Esophagus squamous epithelium (tissue), 5 donors: Measurements from ENCODE around the gene SLC44A1. TPM values are rescaled to one million over a fixed set of nuclear protein-coding genes. Genes with fewer than 3 reads are reported as not detected.

ENCODE experiments used
- DNase-seq: peaks from one replicate; lab custom pipeline; 2025; lab: John Stamatoyannopoulos, UW
- H3K27ac ChIP-seq, 4 donors: fragments of 200-600 bp; sonication (generic); one replicate each; pipeline ENCODE4 v1.5.1; 2016 to 2019; ENCODE audit warnings: mild to moderate bottlenecking in 1 of 4
- H3K27me3 ChIP-seq, 4 donors: fragments of 200-600 bp; sonication (generic); 1 replicate in 3 of 4; 2 replicates in 1 of 4; pipeline versions ENCODE4 v1.5.1 to v1.6.0; 2017 to 2021; ENCODE audit warnings: antibody characterized with exemption in 1 of 4
- H3K36me3 ChIP-seq, 3 donors: fragments of 200-600 bp; sonication (generic); one replicate each; pipeline ENCODE4 v1.5.1; 2016 to 2019
- H3K4me1 ChIP-seq, 3 donors: fragments of 200-600 bp; sonication (generic); one replicate each; pipeline ENCODE4 v1.5.1; 2017 to 2019
- H3K4me3 ChIP-seq, 4 donors: fragments of 200-600 bp; sonication (generic); 1 replicate in 3 of 4; 2 replicates in 1 of 4; pipeline ENCODE4 v1.5.1; 2016 to 2019; ENCODE audit warnings: mild to moderate bottlenecking in 2 of 4, moderate library complexity in 1 of 4
- H3K9me3 ChIP-seq, 3 donors: fragments of 200-600 bp; sonication (generic); one replicate each; pipeline ENCODE4 v1.5.1; 2016 to 2019
- CTCF ChIP-seq, 6 experiments: fragments of 450-650 bp in 4 of 6; fragments of 200-600 bp in 2 of 6; sonication (generic) in 2 of 6; IDR thresholded peaks; one replicate each; pipeline ENCODE4 v1.5.1; 2016 to 2019; ENCODE audit warnings: antibody characterized with exemption in 6 of 6, mild to moderate bottlenecking in 4 of 6, moderate library complexity in 4 of 6
- POLR2A ChIP-seq, 4 donors: fragments of 450-650 bp; IDR thresholded peaks; one replicate each; pipeline ENCODE4 v1.6.1; 2017; ENCODE audit warnings: antibody characterized with exemption in 4 of 4, mild to moderate bottlenecking in 4 of 4, moderate library complexity in 3 of 4
- WGBS, 2 donors: methylation state at CpG; one replicate each; pipeline ENCODE4 v1.1.5; 2018; 5-methylcytosine and 5-hydroxymethylcytosine counted together
- intact Hi-C: fragments of 100-400 bp; cut with DNase I; formaldehyde crosslinking; loops from one replicate; pipeline ENCODE4 v1.15.0; 2022
- total RNA-seq, 4 donors: library from RNA; depleted of rRNA; stranded (reverse); fragments of >200 nt; gene quantifications; one replicate each; pipeline ENCODE4 v1.1.0, GENCODE V29; 2016
- donor health status: DM: yes; HTN: yes; CAD: no.

SLC44A1 gene
- total RNA-seq, 4 donors from 2014 or later: 19.9 to 52.9 (median 37.8) TPM

GRCh38 chr9:105329719-105330062, 85.2 kb downstream of the SLC44A1 start:
- intact Hi-C loops: no loop called here
- H3K27me3 ChIP-seq: no peaks in the 10 kb centered on the region
- no peaks in the 10 kb centered on the region for H3K9me3 ChIP-seq
- peaks cover 0 to 13% (median 5%) of the 10 kb centered on the region in 3 donors for H3K4me1 ChIP-seq
- H3K27ac ChIP-seq: no peak overlapping the region
- no peak for DNase-seq
- TF ChIP-seq POLR2A (IDR thresholded peaks at IDR 0.05): no peak
- TF ChIP-seq CTCF (IDR thresholded peaks at IDR 0.05): no peak
- H3K4me3 ChIP-seq: no peak overlapping the region
- no peaks in the 10 kb centered on the region for H3K36me3 ChIP-seq
- 71 to 86% methylated on average over 1 of the region's 1 CpG for WGBS, 2 donors

DNA sequence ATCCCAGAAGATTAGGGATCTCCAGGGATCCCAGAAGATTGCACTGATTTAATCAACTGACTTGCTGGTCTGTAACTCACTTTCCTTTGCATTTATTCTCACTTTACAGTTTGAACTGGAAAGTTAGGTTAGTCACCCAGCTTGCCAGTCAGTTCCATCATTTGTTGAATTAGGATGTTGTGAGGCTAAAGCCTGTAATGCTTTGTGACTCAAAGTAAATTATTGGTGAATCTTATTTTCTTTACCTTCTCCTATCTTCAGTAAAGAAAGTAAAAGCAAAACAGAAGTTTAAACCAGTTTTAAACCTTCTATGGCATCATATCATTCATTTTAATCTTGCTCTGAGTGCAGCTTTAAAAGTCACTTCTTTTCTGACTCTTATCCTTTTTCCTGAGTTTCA, 85.8 kb downstream of the SLC44A1 start:
- no peak overlapping the region for H3K27ac ChIP-seq

DNA sequence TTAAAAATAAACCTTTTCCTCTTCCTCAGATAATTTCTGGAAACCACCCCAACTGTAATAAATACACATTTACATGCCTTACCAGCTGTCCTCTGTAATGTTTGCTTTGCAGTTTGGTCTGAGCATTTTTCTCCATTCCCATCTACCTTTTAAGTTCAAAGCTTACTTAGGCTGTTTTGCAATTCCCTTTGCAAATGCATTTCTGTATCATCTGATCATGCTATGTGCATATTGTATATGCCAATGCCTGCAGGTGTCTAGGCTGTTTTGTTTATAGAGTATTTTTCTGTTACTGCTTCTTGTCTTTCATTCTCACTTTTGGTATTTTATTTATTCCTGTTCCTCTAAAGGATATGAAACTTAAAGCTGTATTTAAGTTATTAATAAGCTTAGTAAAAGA, 86.3 kb downstream of the SLC44A1 start:
- Histone ChIP-seq H3K27me3 (no peaks in the 10 kb centered on the region), H3K4me1 (peaks cover 0 to 13% (median 5%) of the 10 kb centered on the region in 3 donors), H3K36me3 (peaks cover 0 to 5% (median 0%) of the 10 kb centered on the region in 3 donors), H3K4me3 (no peak overlapping the region), H3K9me3 (no peaks in the 10 kb centered on the region), H3K27ac (no peak overlapping the region)
- intact Hi-C loops: no loop called here
- no peak for DNase-seq
- TF ChIP-seq CTCF (IDR thresholded peaks at IDR 0.05): no peak
- TF ChIP-seq POLR2A (IDR thresholded peaks at IDR 0.05): no peak

More for the DNA sequence above, 85.8 kb downstream of the SLC44A1 start:
- Histone ChIP-seq H3K4me1 (peaks cover 0 to 13% (median 5%) of the 10 kb centered on the region in 3 donors), H3K36me3 (no peaks in the 10 kb centered on the region), H3K9me3 (no peaks in the 10 kb centered on the region), H3K4me3 (no peak overlapping the region), H3K27me3 (no peaks in the 10 kb centered on the region)
- intact Hi-C loops: no loop called here
- no peak for TF ChIP-seq POLR2A (IDR thresholded peaks at IDR 0.05)
- TF ChIP-seq CTCF (IDR thresholded peaks at IDR 0.05): no peak
- no peak for DNase-seq

DNA sequence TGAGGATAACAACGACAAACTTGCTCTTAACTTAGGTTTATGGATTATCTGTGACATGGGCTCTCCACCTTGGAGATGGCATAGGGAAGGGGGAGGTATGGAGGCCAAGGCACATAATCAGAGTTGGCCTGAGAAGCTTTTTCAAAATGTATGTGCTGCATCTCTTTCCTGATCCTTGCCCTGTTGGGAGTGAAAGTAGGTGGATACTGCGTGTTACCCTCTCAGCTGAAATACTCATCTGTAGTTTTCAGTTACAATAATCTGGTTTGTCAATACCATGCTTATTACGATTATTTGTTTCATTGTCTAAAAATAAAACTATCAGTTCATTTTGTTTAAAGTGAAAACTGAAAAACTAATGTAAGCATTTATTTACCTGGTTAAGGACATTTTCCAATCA, 86.7 kb downstream of the SLC44A1 start:
- Histone ChIP-seq H3K27me3 (no peaks in the 10 kb centered on the region), H3K36me3 (peaks cover 0 to 9% (median 0%) of the 10 kb centered on the region in 3 donors), H3K4me1 (peaks cover 0 to 13% (median 5%) of the 10 kb centered on the region in 3 donors), H3K4me3 (no peak overlapping the region), H3K27ac (no peak overlapping the region), H3K9me3 (no peaks in the 10 kb centered on the region)
- 76 to 84% methylated on average over 3 of the region's 3 CpGs for WGBS, 2 donors
- intact Hi-C loops: no loop called here
- no peak for DNase-seq
- TF ChIP-seq CTCF (IDR thresholded peaks at IDR 0.05) (no peak), POLR2A (IDR thresholded peaks at IDR 0.05) (no peak)

- WGBS, 2 donors: 91 to 100% methylated on average over 1 of the region's 1 CpG
- H3K27ac ChIP-seq: no peak overlapping the region
Measured at GRCh38 chr9:105331755-105332154, 87.3 kb downstream of the SLC44A1 start.

More at GRCh38 chr9:105331755-105332154, 87.3 kb downstream of the SLC44A1 start:
- TF ChIP-seq CTCF (IDR thresholded peaks at IDR 0.05) (no peak), POLR2A (IDR thresholded peaks at IDR 0.05) (no peak)
- H3K27me3 ChIP-seq: no peaks in the 10 kb centered on the region
- H3K4me1 ChIP-seq: peaks cover 0 to 13% (median 5%) of the 10 kb centered on the region in 3 donors
- intact Hi-C loops: no loop called here
- no peak overlapping the region for H3K4me3 ChIP-seq
- no peak for DNase-seq
- peaks cover 0 to 15% (median 0%) of the 10 kb centered on the region in 3 donors for H3K36me3 ChIP-seq
- H3K9me3 ChIP-seq: no peaks in the 10 kb centered on the region
